Naive thymus-derived CD4-positive, alpha-beta T cell (primary cell): ENCODE measurements around the gene ZEB1. TPM values are rescaled to one million over a fixed set of nuclear protein-coding genes. Genes with fewer than 3 reads are reported as not detected.
"Not testable (repeated sequence)": the region's sequence is repeated elsewhere in the genome, so short reads cannot be mapped to it uniquely, and the experiment has no call there.

Experiments
- ATAC-seq: fragments of 150-1000 bp; cut with Tn5 transposase; 2 replicates; pipeline ENCODE4 v1.10.0; 2021; ENCODE audit warnings: mild to moderate bottlenecking, moderate library complexity
- CTCF ChIA-PET: fragments of 350-600 bp; sonication (Branson Sonifier 250); formaldehyde crosslinking; loops from one replicate; lab custom pipeline; 2021; ENCODE audit warnings: antibody characterized with exemption; lab: Charles Lee
- POLR2A ChIA-PET: fragments of 350-600 bp; sonication (Branson Sonifier 250); formaldehyde crosslinking; loops from one replicate; lab custom pipeline; 2021; ENCODE audit warnings: antibody characterized with exemption, inconsistent platforms; lab: Charles Lee
- DNase-seq, 9 donors: peaks; one replicate each; pipeline versions ENCODE4 v3.0.0 to v3.0.0-alpha.2; 2020 to 2022; ENCODE audit warnings: mixed read lengths in 1 of 9
- H3K27ac ChIP-seq: one replicate; pipeline ENCODE4 v1.7.0; 2013; ENCODE audit warnings: mild to moderate bottlenecking, low read depth, low read length, moderate library complexity
- H3K27me3 ChIP-seq, 2 donors: one replicate each; pipeline ENCODE4 v1.7.0; 2013; ENCODE audit warnings: low read length in 2 of 2, mild to moderate bottlenecking in 2 of 2, moderate library complexity in 2 of 2; ENCODE audit not compliant: control insufficient read depth in 2 of 2, insufficient read depth in 2 of 2
- H3K36me3 ChIP-seq, 3 experiments: 1 replicate in 2 of 3; 2 replicates in 1 of 3; pipeline ENCODE4 v1.7.0; 2013; ENCODE audit warnings: low read length in 3 of 3, mild to moderate bottlenecking in 3 of 3, moderate library complexity in 1 of 3; ENCODE audit not compliant: insufficient read depth in 3 of 3, control insufficient read depth in 2 of 3
- H3K4me1 ChIP-seq, 2 donors: one replicate each; pipeline ENCODE4 v1.7.0; 2013; ENCODE audit warnings: low read length in 2 of 2, mild to moderate bottlenecking in 2 of 2, moderate library complexity in 1 of 2; ENCODE audit not compliant: control insufficient read depth in 2 of 2, insufficient read depth in 2 of 2
- H3K4me3 ChIP-seq: 2 replicates; pipeline ENCODE4 v1.7.0; 2013; ENCODE audit warnings: mild to moderate bottlenecking, low read length
- H3K9me3 ChIP-seq, 3 experiments: 1 replicate in 2 of 3; 2 replicates in 1 of 3; pipeline ENCODE4 v1.7.0; 2013; ENCODE audit warnings: low read length in 3 of 3; ENCODE audit not compliant: control insufficient read depth in 2 of 3
- H3K27ac Mint-ChIP-seq, 9 donors: one replicate each; pipeline ENCODE4 v1.8.0; 2020 to 2022; ENCODE audit warnings: mixed read lengths in 9 of 9, mild to moderate bottlenecking in 8 of 9, moderate library complexity in 5 of 9, inconsistent platforms in 2 of 9
- H3K27me3 Mint-ChIP-seq, 5 donors: one replicate each; pipeline ENCODE4 v1.8.0; 2021 to 2022; ENCODE audit warnings: mixed read lengths in 5 of 5, mild to moderate bottlenecking in 1 of 5
- H3K36me3 Mint-ChIP-seq, 5 donors: one replicate each; pipeline ENCODE4 v1.8.0; 2020 to 2022; ENCODE audit warnings: mixed read lengths in 5 of 5, mild to moderate bottlenecking in 3 of 5, inconsistent platforms in 1 of 5
- H3K4me1 Mint-ChIP-seq, 7 donors: one replicate each; pipeline ENCODE4 v1.8.0; 2020 to 2022; ENCODE audit warnings: mixed read lengths in 7 of 7, mild to moderate bottlenecking in 3 of 7, inconsistent platforms in 1 of 7
- H3K4me3 Mint-ChIP-seq, 10 donors: one replicate each; pipeline ENCODE4 v1.8.0; 2020 to 2022; ENCODE audit warnings: mild to moderate bottlenecking in 10 of 10, mixed read lengths in 10 of 10, moderate library complexity in 6 of 10, inconsistent platforms in 2 of 10
- H3K9me3 Mint-ChIP-seq, 11 donors: one replicate each; pipeline ENCODE4 v1.8.0; 2020 to 2022; ENCODE audit warnings: mixed read lengths in 11 of 11, mild to moderate bottlenecking in 4 of 11, inconsistent platforms in 1 of 11, moderate library complexity in 1 of 11
- intact Hi-C, 2 donors: fragments of 100-400 bp; cut with micrococcal nuclease; formaldehyde crosslinking; loops; one replicate each; pipeline ENCODE4 v1.15.1; 2023
- polyA plus RNA-seq, 2 donors: library from polyadenylated mRNA; unstranded; fragments of 300-500 nt; fragmentation: Illumina TruSeq; gene quantifications; one replicate each; pipeline ENCODE4 v1.2.3, GENCODE V29; 2021
- total RNA-seq, 6 experiments: library from RNA in 5 of 6; stranded (reverse) in 5 of 6; gene quantifications; 1 replicate in 5 of 6; 2 replicates in 1 of 6; pipeline ENCODE4 v1.2.3 and lab custom pipeline; 2021 to 2026

Gene ZEB1
- total and polyA plus RNA-seq, 7 experiments from 2014 or later, result 37.4 to 126 (median 77.5) TPM

DNA sequence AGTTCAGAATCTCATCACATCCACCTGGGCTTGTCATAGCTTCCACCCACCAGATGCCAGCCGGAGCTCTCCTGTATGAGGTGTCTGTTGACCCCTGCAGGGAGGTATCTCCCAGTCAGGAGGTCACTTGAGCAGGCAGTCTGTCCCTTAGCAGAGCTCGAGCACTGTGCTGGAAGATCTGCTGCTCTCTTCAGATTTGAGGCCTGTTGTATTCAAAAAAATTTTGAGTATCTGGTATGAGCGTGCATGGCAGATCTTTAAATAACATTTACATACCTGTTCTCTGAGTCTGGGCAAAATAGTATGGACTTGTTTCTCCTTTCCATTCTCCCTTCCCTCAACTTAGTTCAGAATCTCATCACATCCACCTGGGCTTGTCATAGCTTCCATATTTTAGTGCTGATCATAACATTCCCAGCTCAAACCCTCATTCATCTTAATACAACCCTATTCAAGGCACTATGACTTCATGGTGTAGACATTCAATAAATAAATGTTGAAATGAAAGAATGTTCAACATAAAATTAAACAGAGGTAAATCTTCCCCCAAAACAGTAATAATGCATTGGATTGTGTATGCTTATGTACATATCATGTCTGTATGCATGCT lies 249.3 kb downstream of the ZEB1 start:
- H3K9me3 ChIP-seq, H3K27ac Mint-ChIP-seq, H3K4me1 Mint-ChIP-seq, H3K27ac ChIP-seq, POLR2A ChIA-PET, CTCF ChIA-PET, H3K4me3 Mint-ChIP-seq, intact Hi-C loops, H3K36me3 ChIP-seq, H3K4me3 ChIP-seq, H3K36me3 Mint-ChIP-seq, DNase-seq, ATAC-seq, H3K4me1 ChIP-seq, H3K27me3 ChIP-seq: not testable (repeated sequence)
- Mint-ChIP-seq H3K9me3 (peaks cover 0 to 14% (median 4%) of the 10 kb centered on the region in 11 donors), H3K27me3 (peaks cover 14 to 34% (median 25%) of the 10 kb centered on the region in 5 donors)

DNA sequence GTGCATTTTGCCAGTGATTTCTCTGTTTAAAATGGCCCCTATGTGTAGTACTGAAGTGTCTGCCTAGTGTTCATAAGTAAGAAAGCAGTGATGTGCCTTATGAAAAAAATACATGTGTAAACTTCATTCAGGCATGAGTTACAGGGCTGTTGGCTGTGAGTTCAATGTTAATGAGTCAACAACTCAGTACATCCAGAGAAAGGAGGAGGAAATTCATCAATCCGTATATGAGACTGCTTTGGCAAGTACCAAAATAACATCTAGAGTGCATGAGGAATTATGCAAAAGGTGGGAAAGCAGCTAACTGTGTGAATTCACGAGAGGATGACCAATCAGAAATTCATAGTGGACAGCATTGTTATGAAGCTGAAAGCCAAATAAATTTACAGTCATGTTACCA lies 255.6 kb downstream of the ZEB1 start:
- CTCF ChIA-PET, result no interaction called here

DNA sequence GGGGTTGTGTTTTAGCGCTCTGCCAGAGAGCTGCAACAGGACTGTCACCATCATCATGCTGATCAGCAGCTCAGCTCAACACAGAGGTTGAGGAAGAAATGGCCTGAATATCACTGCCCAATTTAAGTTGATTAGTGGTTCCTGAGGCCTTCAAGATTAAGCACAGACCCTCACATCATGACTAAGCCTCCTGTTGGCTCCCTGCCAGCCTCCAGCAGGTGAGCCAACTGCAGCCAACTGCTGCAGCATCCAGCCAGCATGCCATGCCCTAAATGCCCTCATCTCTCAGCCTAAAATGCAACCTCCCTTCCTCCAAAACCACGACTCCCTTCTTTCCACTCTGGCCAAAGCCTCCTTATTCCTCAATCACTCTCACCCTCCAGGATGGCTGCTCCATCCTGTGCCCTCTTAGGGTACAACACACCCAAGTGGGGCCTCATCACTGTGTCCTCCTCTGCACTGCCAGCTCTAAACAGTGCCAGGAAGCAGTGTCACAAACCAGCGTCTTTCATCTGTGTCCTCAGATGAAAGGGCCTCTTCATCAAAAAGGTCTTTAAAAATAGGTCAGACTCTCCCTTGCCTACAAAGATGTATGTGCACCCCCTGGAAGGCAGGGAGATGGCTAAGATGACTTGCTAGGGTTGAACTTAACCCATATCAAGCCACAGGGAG lies 259.3 kb downstream of the ZEB1 start:
- no peaks in the 10 kb centered on the region for H3K27me3 ChIP-seq
- intact Hi-C loops, result no loop called here
- H3K27ac ChIP-seq, result no peak overlapping the region
- H3K4me3 Mint-ChIP-seq, result peak overlapping the region in 1 of 10 donors; percentile 11
- H3K27me3 Mint-ChIP-seq, result peaks cover 0 to 12% (median 2%) of the 10 kb centered on the region in 5 donors
- peak overlapping the region in 3 of 9 donors; percentile 0 to 66 (median 12) for H3K27ac Mint-ChIP-seq
- ATAC-seq, result no peak
- CTCF ChIA-PET, result no interaction called here
- H3K4me3 ChIP-seq, result no peak overlapping the region
- POLR2A ChIA-PET, result no interaction called here
- H3K36me3 ChIP-seq, result no peaks in the 10 kb centered on the region
- peaks cover 0 to 12% (median 3%) of the 10 kb centered on the region in 11 donors for H3K9me3 Mint-ChIP-seq
- H3K4me1 ChIP-seq, result no peaks in the 10 kb centered on the region
- H3K9me3 ChIP-seq, result no peaks in the 10 kb centered on the region
- no peak for DNase-seq
- peaks cover 0 to 4% (median 0%) of the 10 kb centered on the region in 5 donors for H3K36me3 Mint-ChIP-seq
- H3K4me1 Mint-ChIP-seq, result peaks cover 5 to 7% (median 5%) of the 10 kb centered on the region in 7 donors

More for the DNA sequence above, 255.6 kb downstream of the ZEB1 start:
- Histone ChIP-seq H3K4me3 (no peak overlapping the region), H3K27ac (no peak overlapping the region), H3K36me3 (no peaks in the 10 kb centered on the region), H3K4me1 (no peaks in the 10 kb centered on the region), H3K27me3 (no peaks in the 10 kb centered on the region), H3K9me3 (no peaks in the 10 kb centered on the region)
- Mint-ChIP-seq H3K27me3 (peaks cover 0 to 12% (median 6%) of the 10 kb centered on the region in 5 donors), H3K27ac (no peak overlapping the region), H3K4me3 (no peak overlapping the region), H3K4me1 (peaks cover 0 to 7% (median 5%) of the 10 kb centered on the region in 7 donors), H3K9me3 (peaks cover 0 to 12% (median 3%) of the 10 kb centered on the region in 11 donors), H3K36me3 (peaks cover 0 to 4% (median 0%) of the 10 kb centered on the region in 5 donors)
- POLR2A ChIA-PET, result no interaction called here
- DNase-seq (no peak), ATAC-seq (no peak)
- intact Hi-C loops, result no loop called here

DNA sequence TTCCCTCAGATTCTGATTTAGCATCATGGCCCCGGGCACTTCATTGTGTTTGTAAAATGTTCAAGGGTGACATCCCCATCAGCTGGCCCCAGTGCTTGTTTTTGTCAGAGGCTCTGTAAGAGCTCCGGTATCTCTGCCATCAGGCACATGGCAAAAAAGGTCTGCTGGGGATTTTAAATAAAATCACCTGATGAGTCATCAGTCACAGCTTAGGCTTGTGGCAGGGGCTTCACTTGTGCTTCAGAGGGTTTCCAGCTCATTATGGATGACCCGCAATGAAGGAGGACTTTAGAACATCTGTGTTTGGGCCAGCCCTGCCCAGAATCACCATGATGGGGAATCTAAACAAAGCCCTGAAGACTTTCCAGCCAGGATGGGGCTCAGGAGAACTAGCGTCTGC lies 259.9 kb downstream of the ZEB1 start:
- DNase-seq (no peak), ATAC-seq (no peak)
- Mint-ChIP-seq H3K27me3 (peaks cover 0 to 19% (median 7%) of the 10 kb centered on the region in 5 donors), H3K9me3 (peaks cover 0 to 12% (median 3%) of the 10 kb centered on the region in 11 donors), H3K4me1 (peaks cover 5 to 7% (median 6%) of the 10 kb centered on the region in 7 donors), H3K36me3 (peaks cover 0 to 4% (median 0%) of the 10 kb centered on the region in 5 donors), H3K27ac (no peak overlapping the region), H3K4me3 (no peak overlapping the region)
- H3K4me3 ChIP-seq, result no peak overlapping the region
- H3K4me1 ChIP-seq, result no peaks in the 10 kb centered on the region
- H3K27ac ChIP-seq, result no peak overlapping the region
- ChIA-PET CTCF (no interaction called here), POLR2A (no interaction called here)
- H3K9me3 ChIP-seq, result no peaks in the 10 kb centered on the region
- intact Hi-C loops, result no loop called here
- H3K36me3 ChIP-seq, result no peaks in the 10 kb centered on the region
- no peaks in the 10 kb centered on the region for H3K27me3 ChIP-seq
